Activated naive CD8-positive, alpha-beta T cell treated with anti-CD3 and anti-CD28 coated beads, Interleukin-2, amount 50 U/mL, for 24 hours (primary cell): ENCODE measurements around the gene HAGH.
"Not testable (repeated sequence)": the region's sequence is repeated elsewhere in the genome, so short reads cannot be mapped to it uniquely, and the experiment has no call there.

Experiments used
- ATAC-seq: fragments of 150-1000 bp; cut with Tn5 transposase; one replicate; pipeline ENCODE4 v1.10.0; 2021
- DNase-seq: peaks from one replicate; pipeline ENCODE4 v3.0.0; 2021
- H3K27ac Mint-ChIP-seq: one replicate; pipeline ENCODE4 v1.8.0; 2021; ENCODE audit warnings: mild to moderate bottlenecking, mixed read lengths
- H3K27me3 Mint-ChIP-seq: one replicate; pipeline ENCODE4 v1.8.0; 2021; ENCODE audit warnings: mixed read lengths
- H3K36me3 Mint-ChIP-seq: one replicate; pipeline ENCODE4 v1.8.0; 2021; ENCODE audit warnings: low read depth, mixed read lengths
- H3K4me1 Mint-ChIP-seq: one replicate; pipeline ENCODE4 v1.8.0; 2021; ENCODE audit warnings: mixed read lengths
- H3K4me3 Mint-ChIP-seq: one replicate; pipeline ENCODE4 v1.8.0; 2021; ENCODE audit warnings: mild to moderate bottlenecking, moderate library complexity, mixed read lengths
- H3K9me3 Mint-ChIP-seq: one replicate; pipeline ENCODE4 v1.8.0; 2021; ENCODE audit warnings: mixed read lengths

HAGH gene

GRCh38 chr16:1826691-1827573 lies at the start of gene HAGH, which contains the start of gene FAHD1:
Gene HAGH (minus strand): TSS chr16:1826825. CDS start chr16:1826787, 38 bp downstream.
Gene FAHD1 (plus strand): TSS chr16:1827206. CDS start chr16:1827239, 33 bp downstream.
- H3K27ac Mint-ChIP-seq = peak within 1 kb of the TSS; percentile 89
- H3K9me3 Mint-ChIP-seq = no peaks in the 10 kb centered on the region
- peak; percentile 89 for ATAC-seq
- H3K36me3 Mint-ChIP-seq = peaks cover 2% of the 10 kb centered on the region
- H3K4me1 Mint-ChIP-seq = peaks cover 52% of the 10 kb centered on the region
- DNase-seq = peak; percentile 90
- H3K4me3 Mint-ChIP-seq = peak within 1 kb of the TSS; percentile 90
- no peaks in the 10 kb centered on the region for H3K27me3 Mint-ChIP-seq

- not testable (repeated sequence) for H3K36me3 Mint-ChIP-seq
These were observed 49.4 kb upstream of the HAGH start for GRCh38 chr16:1876066-1876465.

GRCh38 chr16:1874854-1875253 lies 48.2 kb upstream of the HAGH start:
- no peaks in the 10 kb centered on the region for H3K36me3 Mint-ChIP-seq
- DNase-seq = no peak
- H3K9me3 Mint-ChIP-seq = no peaks in the 10 kb centered on the region
- peaks cover 5% of the 10 kb centered on the region for H3K4me1 Mint-ChIP-seq
- H3K27ac Mint-ChIP-seq = no peak overlapping the region
- ATAC-seq = no peak
- H3K4me3 Mint-ChIP-seq = no peak overlapping the region
- H3K27me3 Mint-ChIP-seq = peaks cover 29% of the 10 kb centered on the region

More at GRCh38 chr16:1876066-1876465, 49.4 kb upstream of the HAGH start:
- not testable (repeated sequence) for H3K4me3 Mint-ChIP-seq, H3K4me1 Mint-ChIP-seq, H3K27ac Mint-ChIP-seq, H3K9me3 Mint-ChIP-seq, DNase-seq, ATAC-seq
- peaks cover 29% of the 10 kb centered on the region for H3K27me3 Mint-ChIP-seq

GRCh38 chr16:1871974-1872635 lies 45.5 kb upstream of the HAGH start, which contains the start of gene MEIOB:
Gene MEIOB (minus strand): TSS chr16:1872164. CDS start chr16:1868175, 3,989 bp downstream.
- peak; percentile 46 for DNase-seq
- peak within 1 kb of the TSS; percentile 66 for H3K4me3 Mint-ChIP-seq

GRCh38 chr16:1870365-1871082 lies 43.9 kb upstream of the HAGH start:
- DNase-seq (no peak), ATAC-seq (no peak)
- H3K36me3 Mint-ChIP-seq = no peaks in the 10 kb centered on the region
- H3K9me3 Mint-ChIP-seq = no peaks in the 10 kb centered on the region
- peaks cover 16% of the 10 kb centered on the region for H3K27me3 Mint-ChIP-seq
- H3K4me3 Mint-ChIP-seq = no peak overlapping the region
- H3K27ac Mint-ChIP-seq = no peak overlapping the region
- H3K4me1 Mint-ChIP-seq = peaks cover 5% of the 10 kb centered on the region

More at GRCh38 chr16:1871974-1872635, 45.5 kb upstream of the HAGH start, which contains the start of gene MEIOB:
- peaks cover 5% of the 10 kb centered on the region for H3K4me1 Mint-ChIP-seq
- H3K9me3 Mint-ChIP-seq = no peaks in the 10 kb centered on the region
- H3K27me3 Mint-ChIP-seq = peaks cover 19% of the 10 kb centered on the region
- no peaks in the 10 kb centered on the region for H3K36me3 Mint-ChIP-seq
- peak; percentile 40 for ATAC-seq
- no peak within 1 kb of the TSS for H3K27ac Mint-ChIP-seq

GRCh38 chr16:1865902-1866690 lies 39.5 kb upstream of the HAGH start:
- ATAC-seq (no peak), DNase-seq (no peak)
- Mint-ChIP-seq H3K27ac (no peak overlapping the region), H3K36me3 (no peaks in the 10 kb centered on the region), H3K4me3 (no peak overlapping the region), H3K27me3 (peaks cover 13% of the 10 kb centered on the region), H3K4me1 (no peaks in the 10 kb centered on the region), H3K9me3 (no peaks in the 10 kb centered on the region)

GRCh38 chr16:1863681-1864460 lies 37.2 kb upstream of the HAGH start:
- Mint-ChIP-seq H3K27ac (no peak overlapping the region), H3K4me3 (no peak overlapping the region), H3K27me3 (peaks cover 18% of the 10 kb centered on the region), H3K36me3 (no peaks in the 10 kb centered on the region), H3K9me3 (no peaks in the 10 kb centered on the region), H3K4me1 (no peaks in the 10 kb centered on the region)
- DNase-seq = no peak
- no peak for ATAC-seq

- H3K4me3 Mint-ChIP-seq = no peak overlapping the region
- H3K9me3 Mint-ChIP-seq = no peaks in the 10 kb centered on the region
- ATAC-seq (no peak), DNase-seq (no peak)
- H3K36me3 Mint-ChIP-seq = no peaks in the 10 kb centered on the region
- H3K27ac Mint-ChIP-seq = no peak overlapping the region
- no peaks in the 10 kb centered on the region for H3K4me1 Mint-ChIP-seq
- H3K27me3 Mint-ChIP-seq = peaks cover 25% of the 10 kb centered on the region
These were observed 35.8 kb upstream of the HAGH start for GRCh38 chr16:1862394-1862793.

- Mint-ChIP-seq H3K4me1 (peaks cover 3% of the 10 kb centered on the region), H3K36me3 (no peaks in the 10 kb centered on the region), H3K9me3 (no peaks in the 10 kb centered on the region), H3K27me3 (peaks cover 27% of the 10 kb centered on the region), H3K4me3 (no peak overlapping the region), H3K27ac (no peak overlapping the region)
- ATAC-seq = no peak
- DNase-seq = no peak
These were observed 35.1 kb upstream of the HAGH start for GRCh38 chr16:1861730-1862129.

- Mint-ChIP-seq H3K4me1 (peaks cover 16% of the 10 kb centered on the region), H3K27me3 (peaks cover 20% of the 10 kb centered on the region), H3K4me3 (no peak overlapping the region), H3K9me3 (no peaks in the 10 kb centered on the region), H3K27ac (no peak overlapping the region), H3K36me3 (no peaks in the 10 kb centered on the region)
- DNase-seq = no peak
- ATAC-seq = no peak
These were observed 33.0 kb upstream of the HAGH start for GRCh38 chr16:1859650-1860049.

- DNase-seq (no peak), ATAC-seq (no peak)
- Mint-ChIP-seq H3K4me3 (no peak overlapping the region), H3K27ac (no peak overlapping the region), H3K9me3 (no peaks in the 10 kb centered on the region), H3K4me1 (peaks cover 21% of the 10 kb centered on the region), H3K36me3 (no peaks in the 10 kb centered on the region), H3K27me3 (peaks cover 16% of the 10 kb centered on the region)
These were observed 31.7 kb upstream of the HAGH start for GRCh38 chr16:1858189-1858865.

- DNase-seq = no peak
- Mint-ChIP-seq H3K9me3 (no peaks in the 10 kb centered on the region), H3K4me3 (no peak overlapping the region), H3K27me3 (peaks cover 16% of the 10 kb centered on the region), H3K4me1 (peaks cover 21% of the 10 kb centered on the region), H3K36me3 (no peaks in the 10 kb centered on the region), H3K27ac (no peak overlapping the region)
- ATAC-seq = no peak
These were observed 30.9 kb upstream of the HAGH start for GRCh38 chr16:1857433-1858097.
